HCT116 (cell line): ENCODE measurements around the gene DHX32. TPM values are rescaled to one million over a fixed set of nuclear protein-coding genes. Genes with fewer than 3 reads are reported as not detected.
A peak's percentile ranks its signal among the peaks of the same experiment; 100 is the strongest.

ENCODE experiments used
- ATAC-seq: fragments of 200-7000 bp; cut with Tn5 transposase; 2 replicates; pipeline ENCODE4 v1.9.1; 2020; ENCODE audit warnings: mild to moderate bottlenecking, moderate library complexity
- BruUV-seq: library from RNA; stranded (reverse); fragments of 400-500 nt; replicated peaks from 2 replicates; lab custom pipeline; 2021; lab: Mats Ljungman, UMichigan
- CTCF ChIA-PET: fragments of 300-600 bp; sonication (Branson Sonifier 250); formaldehyde crosslinking; loops from one replicate; lab custom pipeline; 2021; ENCODE audit warnings: antibody characterized with exemption; lab: Charles Lee
- POLR2A ChIA-PET: fragments of 300-600, 350-600 bp; sonication (Branson Sonifier 250); formaldehyde crosslinking; loops from one replicate; lab custom pipeline; 2021; ENCODE audit warnings: antibody characterized with exemption; lab: Charles Lee
- RAD21 ChIA-PET, 2 experiments: fragments of 300-600 bp; sonication (Branson Sonifier 250); formaldehyde crosslinking; loops; one replicate each; lab custom pipeline; 2023; ENCODE audit warnings: low total read pairs in 2 of 2; ENCODE audit not compliant: uncharacterized antibody in 2 of 2, unreplicated experiment in 2 of 2, low non-redundant PET in 1 of 2; lab: Charles Lee
- DNase-seq: peaks from one replicate; pipeline ENCODE4 v3.0.0-alpha.2; 2010; ENCODE audit warnings: low read depth, low spot score
- H2AFZ ChIP-seq: fragments of 200-600 bp; shearing (Covaris generic), sonication (generic); 2 replicates; pipeline ENCODE4 v1.6.1; 2017; ENCODE audit warnings: low read depth, mixed run types, mixed read lengths, antibody characterized with exemption, low read length; ENCODE audit not compliant: poor library complexity, severe bottlenecking
- H3K27ac ChIP-seq: 2 replicates; pipeline ENCODE4 v1.5.1; 2012; ENCODE audit warnings: low read depth, low read length
- H3K27me3 ChIP-seq: fragments of 200-600 bp; sonication (generic); 2 replicates; pipeline ENCODE4 v1.6.1; 2016; ENCODE audit warnings: mixed run types, low read length, mixed read lengths; ENCODE audit not compliant: insufficient read depth
- H3K36me3 ChIP-seq, 2 experiments: fragments of 200-500 bp in 1 of 2; fragments of 200-600 bp in 1 of 2; sonication (Bioruptor generic) in 1 of 2; sonication (generic) in 1 of 2; 2 replicates each; pipeline versions ENCODE4 v1.5.1 to v1.6.1; 2014 to 2016; ENCODE audit warnings: low read length in 2 of 2, inconsistent platforms in 1 of 2, mixed read lengths in 1 of 2, mixed run types in 1 of 2; ENCODE audit not compliant: insufficient read depth in 2 of 2, control insufficient read depth in 1 of 2
- H3K4me1 ChIP-seq, 2 experiments: fragments of 200-600 bp in 1 of 2; sonication (generic) in 1 of 2; 2 replicates each; pipeline versions ENCODE4 v1.5.1 to v1.6.1; 2012 to 2017; ENCODE audit warnings: low read length in 2 of 2, inconsistent platforms in 1 of 2, mild to moderate bottlenecking in 1 of 2, mixed read lengths in 1 of 2, mixed run types in 1 of 2, moderate library complexity in 1 of 2; ENCODE audit not compliant: insufficient read depth in 2 of 2, control insufficient read depth in 1 of 2
- H3K4me2 ChIP-seq: fragments of 200-600 bp; sonication (generic); 2 replicates; pipeline ENCODE4 v1.6.1; 2017; ENCODE audit warnings: mixed run types, low read length, mixed read lengths
- H3K4me3 ChIP-seq, 2 experiments: fragments of 200-600 bp in 1 of 2; sonication (generic) in 1 of 2; replicated peaks in 1 of 2; 2 replicates each; pipeline ENCODE4 v1.5.1; 2011 to 2016; ENCODE audit warnings: low read length in 2 of 2, control low read depth in 1 of 2, low read depth in 1 of 2, mild to moderate bottlenecking in 1 of 2, mixed read lengths in 1 of 2, mixed run types in 1 of 2
- H3K79me2 ChIP-seq: fragments of 200-600 bp; sonication (generic); 2 replicates; pipeline ENCODE4 v1.6.1; 2017; ENCODE audit warnings: mild to moderate bottlenecking, mixed run types, low read length, moderate library complexity, mixed read lengths; ENCODE audit not compliant: insufficient read depth
- H3K9ac ChIP-seq: fragments of 200-600 bp; sonication (generic); 2 replicates; pipeline ENCODE4 v1.6.1; 2016; ENCODE audit warnings: low read length, mixed read lengths
- H3K9me2 ChIP-seq: fragments of 200-600 bp; sonication (generic), shearing (Covaris generic); 2 replicates; pipeline ENCODE4 v1.6.1; 2017; ENCODE audit warnings: mixed run types, mild to moderate bottlenecking, moderate library complexity; ENCODE audit not compliant: insufficient read depth
- H3K9me3 ChIP-seq, 2 experiments: fragments of 200-500 bp in 1 of 2; fragments of 200-600 bp in 1 of 2; sonication (Bioruptor generic) in 1 of 2; sonication (generic) in 1 of 2; 2 replicates each; pipeline ENCODE4 v1.6.1; 2014 to 2017; ENCODE audit warnings: low read length in 2 of 2, mixed read lengths in 2 of 2, inconsistent platforms in 1 of 2, low read depth in 1 of 2, mild to moderate bottlenecking in 1 of 2, mixed run types in 1 of 2, moderate library complexity in 1 of 2; ENCODE audit not compliant: control insufficient read depth in 1 of 2, insufficient read depth in 1 of 2
- H4K20me1 ChIP-seq: fragments of 200-600 bp; sonication (generic), shearing (Covaris generic); 2 replicates; pipeline ENCODE4 v1.6.1; 2017; ENCODE audit warnings: mixed run types, mild to moderate bottlenecking, moderate library complexity; ENCODE audit not compliant: insufficient read depth
- CEBPB ChIP-seq: IDR thresholded peaks from 2 replicates; pipeline ENCODE4 v1.6.1; 2012; ENCODE audit warnings: low read depth
- CTCF ChIP-seq, 3 experiments: fragments of 200-600 bp in 1 of 3; sonication (generic) in 1 of 3; IDR thresholded peaks in 2 of 3; conservative IDR thresholded peaks in 1 of 3; 2 replicates each; pipeline ENCODE4 v1.5.1; 2012 to 2017; ENCODE audit warnings: low read depth in 2 of 3, low read length in 2 of 3, antibody characterized with exemption in 1 of 3, borderline replicate concordance in 1 of 3, control low read depth in 1 of 3, mild to moderate bottlenecking in 1 of 3, mixed read lengths in 1 of 3, mixed run types in 1 of 3, moderate library complexity in 1 of 3; ENCODE audit not compliant: insufficient read depth in 1 of 3
- FOSL1 ChIP-seq: IDR thresholded peaks from 2 replicates; pipeline ENCODE4 v1.6.1; 2012; ENCODE audit warnings: low read depth
- SP1 ChIP-seq: IDR thresholded peaks from 2 replicates; pipeline ENCODE4 v1.6.1; 2012; ENCODE audit warnings: low read depth
- TCF7L2 ChIP-seq: IDR thresholded peaks from 2 replicates; pipeline ENCODE4 v1.7.0; 2011; ENCODE audit warnings: borderline replicate concordance, inconsistent platforms; ENCODE audit not compliant: insufficient read depth, insufficient read length; ENCODE audit errors: extremely low read depth
- YY1 ChIP-seq: IDR thresholded peaks from 2 replicates; pipeline ENCODE4 v1.6.1; 2011; ENCODE audit warnings: low read length, low read depth, moderate library complexity, mild to moderate bottlenecking; ENCODE audit not compliant: insufficient replicate concordance; ENCODE audit errors: extremely low read depth
- ZFX ChIP-seq: fragments of 450-650 bp; IDR thresholded peaks from 2 replicates; pipeline ENCODE4 v1.6.1; 2017
- ZNF274 ChIP-seq: fragments of 200-500 bp; sonication (Bioruptor generic); IDR thresholded peaks from 2 replicates; pipeline ENCODE4 v1.6.1; 2014; ENCODE audit warnings: mild to moderate bottlenecking, low read depth, low read length, inconsistent platforms
- intact Hi-C: fragments of 100-400 bp; cut with micrococcal nuclease; formaldehyde crosslinking; loops from 2 replicates; pipeline ENCODE4 v1.10.0; 2022
- total RNA-seq: library from RNA; stranded (reverse); gene quantifications from one replicate; pipeline ENCODE4 v1.2.1, GENCODE V29; 2021; ENCODE audit not compliant: unreplicated experiment

The DHX32 gene
- total RNA-seq, 1 experiment from 2014 or later = 50.9 TPM

- H2AFZ ChIP-seq = no peak overlapping the region
- no peak overlapping the region for H3K4me3 ChIP-seq
- POLR2A ChIA-PET = no interaction called here
- peaks cover 11 to 14% of the 10 kb centered on the region in 2 experiments for H3K4me1 ChIP-seq
- H3K9me2 ChIP-seq = no peaks in the 10 kb centered on the region
- H3K27ac ChIP-seq = no peak overlapping the region
- ATAC-seq (no peak), DNase-seq (no peak)
- RAD21 ChIA-PET = no interaction called here
- H4K20me1 ChIP-seq = peaks cover 17% of the 10 kb centered on the region; the same call in 1 of the 2 replicates
- H3K9ac ChIP-seq = no peak overlapping the region
- no peaks in the 10 kb centered on the region for H3K9me3 ChIP-seq
- no TSS peak for BruUV-seq
- H3K4me2 ChIP-seq = no peak overlapping the region
- TF ChIP-seq SP1 (no peak), CTCF (IDR thresholded peaks at IDR 0.05 in 2 of 3, conservative IDR thresholded peaks at IDR 0.05 in 1 of 3; ENCODE audit: borderline replicate concordance in 1 of 3, insufficient read depth in 1 of 3, low read depth in 2 of 3, low read length in 2 of 3) (no peak), CEBPB (no peak), ZNF274 (no peak), TCF7L2 (no peak), FOSL1 (no peak)
- peaks cover 97% of the 10 kb centered on the region for H3K79me2 ChIP-seq
- peaks cover 52 to 63% of the 10 kb centered on the region in 2 experiments for H3K36me3 ChIP-seq
- intact Hi-C loops = no loop called here
- no peaks in the 10 kb centered on the region for H3K27me3 ChIP-seq
- CTCF ChIA-PET = no interaction called here
These were observed 54.0 kb downstream of the DHX32 start for GRCh38 chr10:125827133-125827532.

- Histone ChIP-seq H3K9me2 (no peaks in the 10 kb centered on the region), H3K9ac (peak overlapping the region; percentile 86), H3K4me3 (peak overlapping the region; percentile 82), H4K20me1 (peaks cover 11% of the 10 kb centered on the region; the same call in 1 of the 2 replicates), H3K4me1 (peaks cover 13 to 20% of the 10 kb centered on the region in 2 experiments), H2AFZ (no peak overlapping the region), H3K79me2 (peaks cover 86% of the 10 kb centered on the region), H3K9me3 (no peaks in the 10 kb centered on the region), H3K27me3 (no peaks in the 10 kb centered on the region), H3K27ac (peak overlapping the region; percentile 30; the same call in 1 of the 2 replicates), H3K36me3 (peaks cover 30 to 43% of the 10 kb centered on the region in 2 experiments), H3K4me2 (peak overlapping the region; percentile 90)
- DNase-seq (no peak), ATAC-seq (no peak)
- ChIA-PET RAD21 (interaction anchor here in 1 of 2 experiments (0.6 kb wide), 1 partner anchor 45 kb away, joined by 3 read pairs; no protein-coding TSS in a partner anchor), POLR2A (no interaction called here), CTCF (no interaction called here)
- TF ChIP-seq YY1 (no peak), FOSL1 (no peak), ZFX (no peak)
- intact Hi-C loops = no loop called here
- no TSS peak for BruUV-seq
These were observed 56.4 kb downstream of the DHX32 start for GRCh38 chr10:125824736-125825135.
